ENCODE results near the gene BSND. TPM values are rescaled to one million over a fixed set of nuclear protein-coding genes. Genes with fewer than 3 reads are reported as not detected.

The BSND gene
- not detected in 2 replicates for total RNA-seq (2022)
- not detected for Bru-seq, nascent RNA
- BruChase-seq, experiment 1, labeled RNA remaining after a 2-hour chase: not detected
- not detected for BruChase-seq, experiment 2, labeled RNA remaining after a 6-hour chase
- long read RNA-seq: 0 reads

DNA sequence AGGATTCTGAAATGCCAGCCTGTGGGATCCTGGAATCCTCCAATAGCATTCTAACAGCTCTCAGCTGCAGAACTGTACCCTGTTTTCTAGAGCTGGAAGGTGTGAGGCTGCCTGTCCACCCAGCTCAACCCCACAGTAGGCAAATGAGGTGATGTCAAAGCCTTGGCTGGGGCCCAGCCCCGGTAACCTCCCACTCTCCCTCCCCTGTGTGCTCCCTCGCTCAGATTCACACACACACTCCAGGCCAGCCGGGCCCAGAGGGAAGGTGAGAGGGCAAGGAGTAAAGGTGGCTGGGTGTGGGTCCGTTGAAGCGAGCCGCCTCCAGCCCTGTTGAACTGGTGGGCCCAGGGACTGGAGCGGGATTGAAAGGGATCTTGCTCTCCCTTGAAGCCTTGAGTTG, at the start of gene BSND:
Gene BSND (plus strand): TSS at position 257 of the 400 bp plus-strand sequence. CDS start 254 bp downstream, outside the sequence.
- no TSS peak for BruUV-seq (replicated peaks)
- intact Hi-C loops (cut with micrococcal nuclease; ENCODE audit: unreplicated experiment): no loop called here
- no peak within 1 kb of the TSS for H3K4me3 Mint-ChIP-seq (ENCODE audit: unreplicated experiment)
- Histone ChIP-seq H3K36me3 (ENCODE audit: control insufficient read depth, insufficient read depth, low read length) (no peaks in the 10 kb centered on the region), H3K4me3 (ENCODE audit: low read depth, low read length) (no peak within 1 kb of the TSS), H3K4me1 (no peaks in the 10 kb centered on the region), H3K27me3 (replicated peaks; ENCODE audit: control insufficient read depth, insufficient read depth, low read length) (no peaks in the 10 kb centered on the region), H3K9me3 (no peaks in the 10 kb centered on the region)
- POLR2A ChIA-PET: no interaction called here
- CTCF ChIA-PET: interaction anchor here (0.5 kb wide), 1 partner anchor 9 kb away, joined by 3 read pairs; no protein-coding TSS in a partner anchor
- TF ChIP-seq, protein P1, sequence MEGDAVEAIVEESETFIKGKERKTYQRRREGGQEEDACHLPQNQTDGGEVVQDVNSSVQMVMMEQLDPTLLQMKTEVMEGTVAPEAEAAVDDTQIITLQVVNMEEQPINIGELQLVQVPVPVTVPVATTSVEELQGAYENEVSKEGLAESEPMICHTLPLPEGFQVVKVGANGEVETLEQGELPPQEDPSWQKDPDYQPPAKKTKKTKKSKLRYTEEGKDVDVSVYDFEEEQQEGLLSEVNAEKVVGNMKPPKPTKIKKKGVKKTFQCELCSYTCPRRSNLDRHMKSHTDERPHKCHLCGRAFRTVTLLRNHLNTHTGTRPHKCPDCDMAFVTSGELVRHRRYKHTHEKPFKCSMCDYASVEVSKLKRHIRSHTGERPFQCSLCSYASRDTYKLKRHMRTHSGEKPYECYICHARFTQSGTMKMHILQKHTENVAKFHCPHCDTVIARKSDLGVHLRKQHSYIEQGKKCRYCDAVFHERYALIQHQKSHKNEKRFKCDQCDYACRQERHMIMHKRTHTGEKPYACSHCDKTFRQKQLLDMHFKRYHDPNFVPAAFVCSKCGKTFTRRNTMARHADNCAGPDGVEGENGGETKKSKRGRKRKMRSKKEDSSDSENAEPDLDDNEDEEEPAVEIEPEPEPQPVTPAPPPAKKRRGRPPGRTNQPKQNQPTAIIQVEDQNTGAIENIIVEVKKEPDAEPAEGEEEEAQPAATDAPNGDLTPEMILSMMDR (IDR thresholded peaks at IDR 0.05; ENCODE audit: insufficient read depth in 1 of 2, low read depth in 1 of 2, low read length in 1 of 2, severe bottlenecking in 1 of 2, unreplicated experiment in 1 of 2): no peak
- no peaks in the 10 kb centered on the region for H3K9me3 Mint-ChIP-seq (ENCODE audit: unreplicated experiment)
- H3K27ac Mint-ChIP-seq (ENCODE audit: unreplicated experiment): no peak within 1 kb of the TSS
- H3K36me3 Mint-ChIP-seq (ENCODE audit: insufficient read depth, unreplicated experiment): no peaks in the 10 kb centered on the region
- peaks cover 8% of the 10 kb centered on the region for H3K4me1 Mint-ChIP-seq (ENCODE audit: low read depth, unreplicated experiment)
- DNase-seq: no peak
- H3K27me3 Mint-ChIP-seq (ENCODE audit: insufficient read depth, unreplicated experiment): peaks cover 4% of the 10 kb centered on the region

DNA sequence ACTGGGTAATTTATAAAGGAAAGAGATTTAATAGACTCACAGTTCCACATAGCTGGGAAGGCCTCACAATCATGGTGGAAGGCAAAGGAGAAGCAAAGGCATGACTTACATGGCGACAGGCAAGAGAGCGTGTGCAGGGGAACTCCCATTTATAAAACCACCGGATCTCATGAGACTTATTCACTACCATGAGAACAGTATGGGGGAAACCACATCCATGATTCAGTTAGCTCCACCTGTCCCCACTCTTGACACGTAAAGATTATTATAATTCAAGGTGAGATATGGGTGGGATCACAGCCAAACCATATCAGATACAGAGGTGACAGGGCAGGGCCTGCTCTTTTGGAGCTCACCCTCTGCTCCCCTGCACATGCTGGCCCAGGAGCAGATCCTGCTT, 49.7 kb upstream of the BSND start:
- TF ChIP-seq, protein P1 (IDR thresholded peaks at IDR 0.05; ENCODE audit: insufficient read depth in 1 of 2, low read depth in 1 of 2, low read length in 1 of 2, severe bottlenecking in 1 of 2, unreplicated experiment in 1 of 2): no peak
- no TSS peak for BruUV-seq (replicated peaks)
- Histone ChIP-seq H3K9me3 (no peaks in the 10 kb centered on the region), H3K27me3 (replicated peaks; ENCODE audit: control insufficient read depth, insufficient read depth, low read length) (no peaks in the 10 kb centered on the region), H3K4me3 (ENCODE audit: low read depth, low read length) (no peak overlapping the region), H3K36me3 (ENCODE audit: control insufficient read depth, insufficient read depth, low read length) (no peaks in the 10 kb centered on the region), H3K4me1 (no peaks in the 10 kb centered on the region; the same call in 1 of the 2 replicates)
- no peak overlapping the region for H3K4me3 Mint-ChIP-seq (ENCODE audit: unreplicated experiment)
- H3K4me1 Mint-ChIP-seq (ENCODE audit: low read depth, unreplicated experiment): peaks cover 18% of the 10 kb centered on the region
- H3K9me3 Mint-ChIP-seq (ENCODE audit: unreplicated experiment): no peaks in the 10 kb centered on the region
- H3K27me3 Mint-ChIP-seq (ENCODE audit: insufficient read depth, unreplicated experiment): no peaks in the 10 kb centered on the region
- ChIA-PET POLR2A (no interaction called here), CTCF (interaction anchor here (1.1 kb wide), 1 partner anchor 73 kb away, joined by 3 read pairs; no protein-coding TSS in a partner anchor)
- intact Hi-C loops (cut with micrococcal nuclease; ENCODE audit: unreplicated experiment): no loop called here
- H3K27ac Mint-ChIP-seq (ENCODE audit: unreplicated experiment): no peak overlapping the region
- DNase-seq: no peak
- H3K36me3 Mint-ChIP-seq (ENCODE audit: insufficient read depth, unreplicated experiment): no peaks in the 10 kb centered on the region

DNA sequence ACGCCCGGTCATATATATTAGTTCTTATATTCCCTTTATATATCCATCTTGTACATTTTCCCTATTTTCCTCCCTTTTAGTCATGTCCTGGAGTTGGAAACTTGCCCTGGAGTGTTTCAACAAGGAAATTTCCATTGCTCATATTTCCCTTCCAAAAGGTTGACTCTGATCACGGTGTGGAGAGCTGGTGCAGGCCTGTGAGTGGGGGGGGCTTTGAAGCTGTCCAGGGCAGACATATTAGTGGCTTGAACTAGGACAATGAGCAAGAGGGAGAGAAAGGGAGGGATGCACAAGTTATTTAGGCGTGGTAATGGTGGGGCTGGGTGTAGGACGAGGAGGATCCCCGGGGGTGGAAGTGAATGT, 48.7 kb upstream of the BSND start:
- TF ChIP-seq, protein P1 (IDR thresholded peaks at IDR 0.05; ENCODE audit: insufficient read depth in 1 of 2, low read depth in 1 of 2, low read length in 1 of 2, severe bottlenecking in 1 of 2, unreplicated experiment in 1 of 2): no peak
- Mint-ChIP-seq H3K4me1 (ENCODE audit: low read depth, unreplicated experiment) (peaks cover 18% of the 10 kb centered on the region), H3K36me3 (ENCODE audit: insufficient read depth, unreplicated experiment) (no peaks in the 10 kb centered on the region), H3K9me3 (ENCODE audit: unreplicated experiment) (no peaks in the 10 kb centered on the region), H3K27ac (ENCODE audit: unreplicated experiment) (peak overlapping the region; percentile 66), H3K27me3 (ENCODE audit: insufficient read depth, unreplicated experiment) (no peaks in the 10 kb centered on the region), H3K4me3 (ENCODE audit: unreplicated experiment) (no peak overlapping the region)
- POLR2A ChIA-PET: interaction anchor here (1.0 to 1.1 kb wide), 2 partner anchors 52 to 72 kb away, joined by 3 to 4 read pairs; no protein-coding TSS in a partner anchor
- no peak overlapping the region for H3K4me3 ChIP-seq (ENCODE audit: low read depth, low read length)
- H3K4me1 ChIP-seq: no peaks in the 10 kb centered on the region; the same call in 1 of the 2 replicates
- CTCF ChIA-PET: interaction anchor here (1.1 to 2.8 kb wide), 4 partner anchors 23 to 72 kb away, joined by 3 to 37 read pairs (median 10); no protein-coding TSS in a partner anchor
- BruUV-seq (replicated peaks): no TSS peak
- no peaks in the 10 kb centered on the region for H3K27me3 ChIP-seq (replicated peaks; ENCODE audit: control insufficient read depth, insufficient read depth, low read length)
- no peaks in the 10 kb centered on the region for H3K9me3 ChIP-seq
- no peak for DNase-seq
- H3K36me3 ChIP-seq (ENCODE audit: control insufficient read depth, insufficient read depth, low read length): no peaks in the 10 kb centered on the region
- intact Hi-C loops (cut with micrococcal nuclease; ENCODE audit: unreplicated experiment): loop anchor here (1.0 kb wide), 2 partner anchors 46 to 72 kb away; no protein-coding TSS in a partner anchor

Measured in Caco-2 (cell line).